ENCODE results near the gene CYP2U1. TPM values are rescaled to one million over a fixed set of nuclear protein-coding genes. Genes with fewer than 3 reads are reported as not detected.
"Not testable (repeated sequence)": the region's sequence is repeated elsewhere in the genome, so short reads cannot be mapped to it uniquely, and the experiment has no call there.

CYP2U1 gene
- total RNA-seq, 1 donor from 2014 or later, result 7.8 TPM

- no peak for TF ChIP-seq CTCF (conservative IDR thresholded peaks at IDR 0.05)
- no peaks in the 10 kb centered on the region for H3K9me3 Mint-ChIP-seq
- H3K27ac Mint-ChIP-seq, result no peak overlapping the region
- H3K27me3 Mint-ChIP-seq, result no peaks in the 10 kb centered on the region
- no peak overlapping the region for H3K4me3 Mint-ChIP-seq
- no peaks in the 10 kb centered on the region for H3K4me1 Mint-ChIP-seq (ENCODE audit: unreplicated experiment)
- DNase-seq (ENCODE audit: extremely low spot score, unreplicated experiment), result no peak
- H3K36me3 Mint-ChIP-seq, result no peaks in the 10 kb centered on the region
These were observed 35.6 kb downstream of the CYP2U1 start for GRCh38 chr4:107966903-107967302.

- H3K9me3 Mint-ChIP-seq, result not testable (repeated sequence)
These were observed 36.2 kb downstream of the CYP2U1 start for GRCh38 chr4:107967519-107967918.

DNA sequence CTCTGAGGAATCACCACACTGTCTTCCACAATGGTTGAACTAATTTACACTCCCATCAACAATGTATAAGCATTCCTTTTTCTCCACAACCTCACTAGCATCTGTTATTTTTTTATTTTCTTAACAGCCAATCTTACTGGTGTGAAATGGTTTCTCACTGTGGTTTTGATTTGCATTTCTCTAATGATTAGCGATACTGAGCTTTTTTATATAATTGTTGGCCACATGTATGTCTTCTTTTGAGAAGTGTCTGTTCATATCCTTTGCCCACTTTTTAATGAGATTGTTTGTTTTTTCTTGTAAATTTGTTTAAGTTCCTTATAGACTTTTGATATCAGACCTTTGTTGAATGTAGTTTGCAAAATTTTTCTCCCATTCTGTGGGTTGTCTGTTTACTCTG is 36.6 kb downstream of the CYP2U1 start:
- not testable (repeated sequence) for H3K27ac Mint-ChIP-seq; H3K36me3 Mint-ChIP-seq; H3K27me3 Mint-ChIP-seq; H3K4me3 Mint-ChIP-seq; H3K4me1 Mint-ChIP-seq (ENCODE audit: unreplicated experiment); H3K9me3 Mint-ChIP-seq; DNase-seq (ENCODE audit: extremely low spot score, unreplicated experiment)

More at GRCh38 chr4:107967519-107967918, 36.2 kb downstream of the CYP2U1 start:
- H3K36me3 Mint-ChIP-seq; DNase-seq (ENCODE audit: extremely low spot score, unreplicated experiment); H3K4me1 Mint-ChIP-seq (ENCODE audit: unreplicated experiment); H3K27ac Mint-ChIP-seq; H3K4me3 Mint-ChIP-seq; H3K27me3 Mint-ChIP-seq: not testable (repeated sequence)

- TF ChIP-seq CTCF (conservative IDR thresholded peaks at IDR 0.05), result no peak
- DNase-seq (ENCODE audit: extremely low spot score, unreplicated experiment), result no peak
- Mint-ChIP-seq H3K27me3 (no peaks in the 10 kb centered on the region), H3K27ac (no peak overlapping the region), H3K4me3 (no peak overlapping the region), H3K9me3 (no peaks in the 10 kb centered on the region), H3K4me1 (ENCODE audit: unreplicated experiment) (no peaks in the 10 kb centered on the region), H3K36me3 (no peaks in the 10 kb centered on the region)
These were observed 38.9 kb downstream of the CYP2U1 start for GRCh38 chr4:107970063-107970798.

- Mint-ChIP-seq H3K27ac (no peak overlapping the region), H3K27me3 (no peaks in the 10 kb centered on the region), H3K4me3 (no peak overlapping the region), H3K4me1 (ENCODE audit: unreplicated experiment) (no peaks in the 10 kb centered on the region), H3K9me3 (no peaks in the 10 kb centered on the region), H3K36me3 (no peaks in the 10 kb centered on the region)
- TF ChIP-seq CTCF (conservative IDR thresholded peaks at IDR 0.05), result no peak
- no peak for DNase-seq (ENCODE audit: extremely low spot score, unreplicated experiment)
These were observed 41.3 kb downstream of the CYP2U1 start for GRCh38 chr4:107972605-107973004.

DNA sequence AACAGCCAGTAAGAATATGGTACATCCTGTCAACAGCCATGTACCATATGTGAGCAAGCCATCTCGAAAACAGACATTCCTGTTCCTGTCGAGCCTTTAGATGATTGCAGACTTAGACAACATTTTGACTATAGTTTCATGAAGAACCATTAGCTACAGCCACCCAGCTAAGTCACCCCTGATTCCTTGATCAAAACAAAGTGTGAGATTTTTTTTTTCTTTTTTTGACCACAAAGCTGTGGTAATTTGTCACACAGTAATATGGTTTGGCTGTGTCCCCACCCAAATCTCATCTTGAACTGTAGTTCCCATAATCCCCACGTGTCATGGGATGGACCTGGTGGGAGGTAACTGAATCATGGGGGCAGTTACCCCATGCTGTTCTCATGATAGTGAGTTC is 43.2 kb downstream of the CYP2U1 start:
- no peak overlapping the region for H3K27ac Mint-ChIP-seq
- no peaks in the 10 kb centered on the region for H3K4me1 Mint-ChIP-seq (ENCODE audit: unreplicated experiment)

More for the DNA sequence above, 43.2 kb downstream of the CYP2U1 start:
- no peak for TF ChIP-seq CTCF (conservative IDR thresholded peaks at IDR 0.05)
- DNase-seq (ENCODE audit: extremely low spot score, unreplicated experiment), result no peak
- Mint-ChIP-seq H3K9me3 (no peaks in the 10 kb centered on the region), H3K4me3 (no peak overlapping the region), H3K36me3 (no peaks in the 10 kb centered on the region), H3K27me3 (no peaks in the 10 kb centered on the region)
